HG03135 (cell line): ENCODE results near the gene RXRG.

Experiments
- ATAC-seq: cut with Tn5 transposase; IDR thresholded peaks from one replicate; pipeline ENCODE4 v1.9.1; 2021; ENCODE audit warnings: mild to moderate bottlenecking, moderate library complexity; ENCODE audit not compliant: unreplicated experiment

Gene RXRG

DNA sequence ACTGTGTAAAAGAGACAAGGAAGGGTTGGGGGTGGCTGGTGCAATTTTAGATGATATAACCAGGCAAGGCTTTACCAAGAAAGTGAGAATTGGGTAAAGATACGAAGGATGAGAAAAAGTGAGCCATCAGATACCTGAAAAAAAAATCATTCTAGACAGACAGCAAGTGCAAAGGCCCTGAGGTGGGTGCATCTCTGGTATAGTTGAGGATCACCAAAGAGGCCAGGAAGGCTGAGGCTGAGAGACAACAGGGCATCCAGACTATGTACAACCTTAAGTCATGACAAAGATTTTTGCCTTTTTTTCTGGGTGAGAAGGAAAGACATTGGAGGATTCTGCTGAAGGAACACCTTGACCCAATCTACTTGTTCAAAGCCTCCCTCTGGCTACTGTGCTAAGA, 29.9 kb downstream of the RXRG start:
- ATAC-seq, result no peak

DNA sequence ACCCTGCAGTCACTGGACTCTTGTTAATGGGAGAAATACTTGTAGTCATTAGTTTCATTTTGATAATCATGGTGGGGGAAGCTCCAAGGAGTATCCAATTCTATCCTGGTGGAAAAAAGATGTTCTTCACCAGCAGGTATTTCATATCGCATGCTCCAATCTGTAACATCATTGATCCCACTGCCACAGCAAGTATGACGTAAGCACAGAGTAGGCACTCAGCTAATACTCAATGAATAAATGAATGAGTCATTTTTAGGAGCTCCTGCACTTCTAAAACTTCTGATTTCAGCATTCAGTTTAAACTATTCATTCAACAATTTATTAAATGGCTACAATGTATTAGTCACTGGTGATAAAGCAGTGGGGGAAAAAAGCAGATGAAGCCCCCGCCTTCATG, 30.3 kb downstream of the RXRG start:
- no peak for ATAC-seq

DNA sequence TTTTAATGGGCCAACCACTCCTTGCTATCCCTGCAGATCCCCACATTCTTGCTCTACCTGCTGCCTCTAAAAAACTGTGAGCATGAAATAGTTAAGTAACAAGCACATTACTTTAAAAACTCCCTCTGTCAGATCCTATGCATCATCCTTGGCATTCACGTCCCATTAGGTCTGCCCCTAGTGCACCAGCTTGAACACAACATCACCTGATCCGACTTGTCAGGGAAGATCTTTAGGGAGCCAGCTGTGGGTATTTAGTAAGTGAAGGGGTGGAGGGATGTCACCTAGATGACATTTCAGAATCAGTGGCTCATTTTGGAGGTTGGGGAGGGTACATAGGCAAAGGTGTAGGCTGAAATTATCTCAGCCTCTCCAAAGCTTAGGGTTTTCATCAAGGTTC, 33.5 kb downstream of the RXRG start:
- no peak for ATAC-seq

DNA sequence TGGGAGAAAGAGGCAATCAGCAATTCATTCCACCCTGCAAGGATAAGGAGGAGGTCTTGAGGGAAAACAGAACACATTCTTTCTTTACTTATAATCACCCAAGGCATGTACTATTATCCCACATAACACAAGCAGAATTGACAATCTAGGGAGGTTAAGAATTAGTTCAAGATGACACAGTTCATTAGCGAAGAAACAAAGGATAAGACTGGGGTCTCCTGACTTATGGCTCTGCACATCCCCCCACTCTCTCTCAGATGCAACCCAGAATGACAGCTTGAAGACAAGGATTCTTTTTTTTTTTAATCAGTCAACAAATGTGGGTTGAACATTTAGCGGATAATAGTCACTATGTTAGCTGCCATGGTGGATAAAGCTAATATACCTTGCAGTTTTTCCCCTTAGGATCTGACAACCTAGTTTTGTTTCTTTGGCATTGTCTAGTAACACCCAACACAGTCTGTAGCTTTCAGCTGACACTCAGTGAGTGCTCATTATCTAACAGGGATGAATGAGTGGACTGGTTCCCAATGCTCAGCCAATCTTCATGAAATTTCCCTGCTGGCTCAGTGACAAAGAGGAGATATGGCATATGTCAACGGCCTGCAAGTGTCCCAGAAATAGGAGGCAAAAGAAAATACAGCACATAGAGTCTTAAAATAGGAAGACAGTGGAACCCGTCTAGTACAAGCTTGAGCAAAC, 35.1 kb downstream of the RXRG start:
- no peak for ATAC-seq

DNA sequence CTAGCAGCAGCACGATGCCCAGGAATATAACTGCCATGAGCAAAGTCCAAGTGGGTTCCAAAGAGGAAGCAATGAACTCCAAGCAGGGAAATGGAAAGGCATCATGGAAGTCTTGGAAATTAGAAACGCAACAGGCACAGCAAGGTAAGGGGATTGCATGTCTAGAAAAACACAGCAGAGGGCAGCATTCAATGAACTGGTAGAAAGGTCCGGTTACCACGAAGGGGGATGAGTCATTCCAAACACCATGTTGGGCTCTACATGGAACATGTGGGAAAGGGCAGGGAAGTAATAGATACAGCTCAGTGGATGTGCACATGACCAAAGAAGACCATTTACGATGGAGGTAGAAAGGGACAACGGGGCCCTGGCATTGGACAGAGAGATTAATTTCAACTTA, 36.4 kb downstream of the RXRG start:
- ATAC-seq, result no peak

DNA sequence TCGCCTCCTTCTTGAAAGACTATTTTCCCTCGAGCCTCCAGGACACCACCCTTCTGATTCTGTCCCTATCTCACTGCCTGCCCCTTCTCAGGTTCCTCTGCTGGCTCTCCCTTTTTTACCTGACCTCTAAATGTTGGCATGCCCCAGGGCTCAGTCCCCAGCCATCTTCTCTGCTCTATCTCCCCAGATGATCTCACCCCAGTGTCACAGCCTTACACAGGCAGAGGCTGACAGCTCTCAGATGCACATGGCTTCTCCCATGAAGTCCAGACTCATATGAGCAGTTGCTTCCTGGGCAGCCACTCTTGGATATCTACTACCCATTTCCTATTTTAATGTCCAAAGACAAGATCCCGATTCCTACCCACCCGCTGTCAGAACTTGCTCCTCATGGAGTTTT, 37.5 kb downstream of the RXRG start:
- no peak for ATAC-seq

DNA sequence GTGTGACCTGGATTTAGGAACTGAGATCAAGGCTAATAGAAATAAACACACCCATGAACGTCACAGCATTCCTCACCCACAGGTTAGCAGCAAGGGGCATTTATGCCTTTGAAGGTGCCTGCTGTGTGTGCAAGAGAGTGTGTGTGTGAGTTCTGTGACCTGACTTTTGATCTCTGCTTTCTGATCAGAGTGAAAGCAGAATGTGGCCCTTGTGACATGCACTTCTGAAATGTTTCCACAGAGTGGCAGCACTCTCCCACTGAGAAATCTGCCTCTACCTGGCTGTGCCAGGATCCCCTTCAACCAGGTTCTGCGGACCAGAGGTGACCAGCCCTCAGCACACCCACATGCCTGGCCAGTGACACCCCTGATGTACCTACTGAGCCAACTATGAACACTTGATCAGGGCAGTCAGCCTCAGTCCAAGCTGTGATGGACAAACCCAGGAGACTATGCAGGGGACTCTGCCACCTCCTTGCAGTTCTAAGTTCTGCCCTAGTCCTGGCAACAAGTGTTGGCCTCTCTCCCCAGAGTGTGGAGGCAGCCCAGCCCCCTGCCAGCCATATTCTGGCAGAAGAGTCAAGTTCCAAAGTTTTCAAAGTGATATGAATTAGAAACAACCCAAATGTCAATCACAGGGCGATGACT, 41.0 kb downstream of the RXRG start:
- no peak for ATAC-seq

DNA sequence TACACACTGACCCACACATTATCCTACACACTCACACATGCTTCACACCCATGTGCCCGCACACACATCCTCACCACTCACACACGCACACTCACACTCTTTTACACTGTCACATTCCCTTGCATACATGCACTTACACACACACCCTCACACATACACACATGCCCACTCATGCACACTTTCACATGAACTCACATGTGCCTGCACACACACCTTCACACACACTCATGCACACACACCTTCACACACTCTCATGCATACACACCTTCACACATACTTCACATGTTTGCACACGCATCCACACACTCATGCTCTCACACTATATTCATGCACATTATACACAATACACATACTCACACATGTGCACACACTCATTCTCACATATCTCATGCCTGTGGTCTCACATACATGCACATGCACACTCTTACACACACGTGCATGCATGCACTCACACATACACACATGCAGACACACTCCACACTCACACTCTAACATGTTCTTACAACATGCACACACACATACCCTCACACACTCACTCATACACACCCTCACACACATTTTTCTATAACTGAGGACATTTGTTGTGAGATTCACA, 42.3 kb downstream of the RXRG start:
- ATAC-seq, result no peak

DNA sequence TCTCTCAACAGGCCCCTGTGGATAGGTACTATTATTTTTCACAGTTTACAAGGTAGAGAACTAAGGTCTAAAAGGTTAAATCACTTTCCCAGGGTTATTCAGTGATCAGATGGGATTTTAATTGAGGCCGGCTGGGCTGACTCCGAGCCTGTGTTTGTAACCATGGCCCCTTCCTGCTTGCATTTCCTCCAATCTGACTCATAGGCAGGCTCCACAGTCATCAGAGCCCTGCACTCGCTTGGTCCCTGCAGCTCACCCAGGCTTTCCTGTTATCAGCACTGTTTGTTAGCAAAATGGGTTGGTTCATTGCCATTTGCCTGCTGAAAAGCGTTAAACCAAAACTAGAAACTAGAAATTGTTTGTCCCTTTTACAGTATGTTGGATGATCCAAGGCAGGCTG, 47.0 kb downstream of the RXRG start:
- no peak for ATAC-seq

DNA sequence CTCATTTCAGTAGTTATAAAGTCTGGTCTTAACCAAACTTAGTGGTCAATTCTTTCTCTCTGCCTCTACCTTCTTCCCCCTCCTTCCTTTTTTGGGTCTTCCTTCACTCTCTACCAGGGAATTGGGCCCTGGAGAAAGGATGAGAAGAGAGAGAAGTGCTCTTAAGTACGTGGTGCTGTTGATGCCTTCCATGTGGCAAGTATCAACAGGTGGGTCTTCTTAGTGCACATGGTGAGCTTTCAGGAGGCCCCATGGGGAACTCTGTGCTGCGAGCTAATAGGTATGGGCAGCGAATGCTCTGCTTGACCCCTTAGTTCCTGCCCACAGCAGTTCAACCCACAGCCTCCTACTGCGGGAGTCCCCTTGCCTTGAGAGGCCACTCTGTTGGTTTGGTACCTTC, 49.0 kb downstream of the RXRG start:
- ATAC-seq, result no peak

DNA sequence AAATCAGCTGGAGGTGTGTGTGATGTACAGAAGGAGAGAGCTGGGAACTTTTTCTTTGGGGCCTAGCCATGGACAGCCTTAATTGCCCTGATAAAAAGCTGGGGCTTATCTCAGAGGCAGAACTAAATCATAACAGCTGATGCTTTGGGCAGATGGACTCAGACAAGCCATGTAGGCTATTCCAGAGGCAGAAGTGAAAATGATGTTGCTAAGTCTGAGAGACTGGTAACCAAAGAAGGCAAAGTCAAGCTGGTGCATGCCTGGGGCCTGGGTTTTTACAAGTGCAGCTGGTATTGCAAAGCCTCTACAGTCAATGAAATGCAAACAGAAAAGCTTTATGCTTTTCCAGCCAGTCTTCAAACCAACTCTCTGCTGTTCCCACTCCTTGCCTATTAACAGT, 49.4 kb downstream of the RXRG start:
- ATAC-seq, result no peak

DNA sequence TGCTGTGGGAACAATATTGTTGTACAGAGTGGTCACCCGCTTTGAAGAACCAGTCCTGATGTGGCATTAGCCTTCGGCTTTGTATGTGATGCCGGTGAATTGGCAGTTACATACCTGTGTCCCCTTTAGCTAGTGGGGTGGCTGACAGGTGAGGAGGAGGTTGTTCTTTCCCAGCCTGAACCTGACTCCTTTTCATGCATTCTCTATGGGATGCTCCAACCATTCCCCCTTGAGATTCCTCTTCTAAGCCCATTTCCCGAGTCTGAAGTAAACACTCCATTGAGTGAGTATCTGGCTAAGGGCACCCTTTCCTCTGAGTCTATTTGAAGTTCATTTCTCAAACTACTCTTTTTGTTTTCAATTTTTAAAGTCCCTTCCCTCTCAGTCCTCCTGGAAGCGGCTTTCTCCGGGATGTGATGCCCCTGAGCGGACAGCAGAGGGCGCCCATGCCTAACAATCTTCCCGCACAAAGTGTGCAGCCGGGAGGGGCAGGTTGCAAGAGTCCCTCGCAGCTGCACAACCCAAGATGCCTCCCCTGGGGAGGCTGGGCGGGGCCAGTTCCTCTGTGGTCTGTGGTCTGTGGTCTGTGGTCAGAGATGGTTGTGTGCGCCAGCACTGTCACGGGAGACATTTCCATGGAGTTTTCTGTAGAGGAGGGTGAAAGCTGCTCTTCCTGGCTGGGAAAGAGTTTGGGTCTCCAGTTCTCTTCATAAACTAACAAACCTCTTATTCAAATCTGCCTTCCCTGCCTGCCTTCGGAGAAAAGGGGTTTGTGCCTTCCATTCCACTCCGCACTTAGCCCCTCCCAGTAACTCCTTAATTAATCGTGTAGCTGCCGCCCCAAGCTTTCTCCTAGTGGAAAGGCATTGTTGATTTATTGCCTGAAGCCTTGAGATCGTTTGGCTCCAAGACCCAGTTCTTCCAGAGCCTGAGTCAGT, 52.0 kb downstream of the RXRG start:
- ATAC-seq, result peak; percentile 99

DNA sequence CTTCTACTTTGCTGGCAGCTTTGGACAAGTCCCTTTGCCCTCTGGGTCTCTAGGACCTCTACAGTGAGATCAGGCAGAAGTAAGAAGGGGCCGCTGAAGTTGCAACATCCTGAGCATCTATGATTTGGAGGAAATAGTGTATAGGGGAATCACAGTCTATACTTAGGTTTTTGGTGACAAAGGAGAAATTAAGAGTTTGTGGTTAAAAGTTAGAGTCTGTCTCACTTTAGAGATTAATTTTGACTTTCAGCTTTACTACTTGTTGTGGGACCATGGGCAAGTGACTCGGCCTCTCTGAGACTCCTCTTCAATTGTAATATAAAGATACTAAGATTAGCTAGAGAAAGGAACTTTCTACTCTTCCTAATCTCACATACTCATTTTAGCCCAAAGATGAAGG, 55.3 kb downstream of the RXRG start:
- ATAC-seq, result no peak

DNA sequence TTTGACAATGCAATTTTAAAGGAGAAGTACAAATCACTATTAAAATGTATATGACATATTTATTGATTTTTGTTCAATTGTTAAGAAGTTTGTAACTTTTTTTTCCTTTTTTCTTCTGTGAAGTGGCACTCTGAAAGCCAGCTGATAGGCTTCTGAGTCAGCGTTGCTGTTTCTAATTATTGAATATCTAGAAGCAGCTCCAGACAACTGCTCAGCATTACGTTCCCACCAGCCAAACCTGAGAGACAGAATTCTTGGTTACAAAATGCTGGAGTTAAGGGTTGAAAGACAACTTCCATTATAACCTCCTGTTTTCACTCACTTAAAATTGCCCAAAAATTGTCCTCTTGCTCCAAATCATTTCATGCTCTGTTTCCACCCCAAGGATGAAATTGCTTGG, 57.0 kb downstream of the RXRG start:
- ATAC-seq, result no peak

DNA sequence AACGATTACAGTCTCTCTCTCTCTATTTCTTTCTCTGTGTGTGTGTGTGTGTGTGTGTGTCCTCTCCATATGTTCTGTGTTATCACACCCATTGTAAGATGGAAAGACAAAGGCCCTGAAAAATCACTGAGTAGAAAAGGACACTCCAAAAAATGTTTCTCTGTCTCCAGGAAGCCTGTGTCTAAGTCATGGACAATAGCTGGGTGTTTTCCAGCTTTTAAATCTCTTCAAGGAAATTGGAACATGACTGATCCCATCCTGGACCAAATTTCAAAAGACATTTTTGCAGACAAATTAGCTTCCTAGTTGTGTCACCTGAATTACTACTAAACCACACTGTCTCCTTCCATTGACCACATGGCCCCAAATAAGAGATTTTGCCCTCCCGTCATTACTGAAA, 57.4 kb downstream of the RXRG start:
- ATAC-seq, result no peak

DNA sequence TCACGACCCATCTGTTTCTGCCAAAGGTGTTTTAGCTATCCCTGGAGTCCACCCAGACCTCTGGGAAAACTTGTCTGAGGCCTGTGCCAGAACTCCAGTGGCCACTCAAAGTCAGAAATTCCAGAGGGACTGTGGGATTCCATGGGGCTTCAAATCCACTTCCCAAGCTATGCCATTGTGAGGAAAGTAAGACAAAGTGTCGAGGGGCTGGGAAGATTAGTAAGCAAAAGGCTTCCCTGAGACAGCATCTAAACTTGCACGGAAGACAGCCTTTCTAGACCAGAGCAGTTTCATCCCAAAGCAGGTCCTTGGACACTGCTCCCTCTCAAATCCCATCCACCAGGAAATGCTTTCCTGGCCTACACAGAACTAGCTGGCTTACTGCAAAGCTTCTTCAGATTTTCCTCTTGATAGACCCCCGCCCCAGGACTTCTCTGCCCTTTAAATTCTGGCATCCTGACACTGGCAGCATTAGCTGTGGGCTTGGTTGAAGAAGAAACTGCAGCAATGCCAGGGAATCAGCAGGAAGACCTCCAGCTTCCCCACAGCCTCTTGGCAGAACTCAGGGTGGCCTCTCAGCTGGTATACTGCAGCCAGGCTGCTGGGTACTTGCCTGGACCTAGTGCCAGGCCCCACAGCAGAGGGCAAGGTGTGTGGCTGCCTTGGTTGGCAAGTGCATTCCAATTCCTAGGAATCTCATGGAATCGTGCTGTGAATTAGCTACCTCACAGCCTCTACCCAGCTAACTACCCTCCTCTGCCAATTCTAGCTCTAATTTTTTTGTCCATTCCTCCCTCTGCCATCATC, 61.1 kb downstream of the RXRG start:
- ATAC-seq, result no peak

DNA sequence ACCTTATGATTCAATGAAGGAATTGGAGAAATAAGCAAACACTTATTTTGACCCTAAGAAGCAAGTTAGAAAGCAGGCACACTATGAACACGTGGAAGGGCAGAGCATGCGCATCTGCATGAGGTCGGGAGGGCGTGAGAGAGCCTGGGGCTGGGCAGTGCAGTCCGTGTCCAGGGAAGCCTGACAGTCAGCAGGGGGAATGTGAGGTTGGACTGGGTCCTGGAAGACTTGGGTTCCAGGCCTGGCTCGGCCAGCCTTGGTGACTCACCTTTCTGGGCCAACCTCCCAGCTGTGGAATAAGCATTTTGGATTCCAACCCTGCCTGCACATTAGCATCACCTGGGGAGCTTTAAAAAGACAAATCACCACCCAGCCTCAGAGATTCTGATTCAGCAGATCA, 61.9 kb downstream of the RXRG start:
- no peak for ATAC-seq

DNA sequence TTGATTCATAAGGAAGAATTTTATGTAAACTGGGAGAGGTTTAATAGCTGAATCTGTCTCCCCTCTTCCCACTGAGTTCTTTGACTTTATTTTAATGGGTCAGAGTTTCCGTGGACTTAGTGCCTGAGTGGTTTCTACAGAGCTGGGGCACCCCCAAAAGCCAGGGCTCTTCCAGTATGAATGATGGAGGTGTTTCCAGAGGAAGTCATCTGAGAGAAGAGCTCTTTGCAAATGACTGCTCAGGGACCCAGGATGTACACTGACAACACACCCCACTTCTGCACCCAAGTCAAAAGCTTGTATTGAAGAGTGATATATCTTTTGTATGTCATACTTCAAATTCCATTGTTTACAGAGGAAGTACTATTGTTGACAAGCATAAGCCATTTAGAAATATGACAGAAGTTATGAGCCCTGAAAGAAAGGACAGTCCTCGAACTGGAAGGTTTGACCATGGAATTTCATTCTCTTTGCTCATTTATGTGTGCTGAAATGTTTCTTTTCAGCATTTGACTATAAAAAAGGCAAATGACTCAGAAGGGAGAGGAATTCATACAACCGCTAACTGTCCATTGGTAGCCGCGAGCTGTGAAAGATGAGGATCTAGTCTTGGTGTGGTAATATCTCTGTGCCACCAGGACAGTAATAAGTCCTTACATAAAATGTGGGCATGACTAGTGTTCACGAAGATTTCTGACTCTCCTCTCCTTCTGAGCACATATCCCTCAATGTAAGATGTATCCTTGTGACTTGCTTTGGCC, 63.0 kb downstream of the RXRG start:
- ATAC-seq, result no peak

DNA sequence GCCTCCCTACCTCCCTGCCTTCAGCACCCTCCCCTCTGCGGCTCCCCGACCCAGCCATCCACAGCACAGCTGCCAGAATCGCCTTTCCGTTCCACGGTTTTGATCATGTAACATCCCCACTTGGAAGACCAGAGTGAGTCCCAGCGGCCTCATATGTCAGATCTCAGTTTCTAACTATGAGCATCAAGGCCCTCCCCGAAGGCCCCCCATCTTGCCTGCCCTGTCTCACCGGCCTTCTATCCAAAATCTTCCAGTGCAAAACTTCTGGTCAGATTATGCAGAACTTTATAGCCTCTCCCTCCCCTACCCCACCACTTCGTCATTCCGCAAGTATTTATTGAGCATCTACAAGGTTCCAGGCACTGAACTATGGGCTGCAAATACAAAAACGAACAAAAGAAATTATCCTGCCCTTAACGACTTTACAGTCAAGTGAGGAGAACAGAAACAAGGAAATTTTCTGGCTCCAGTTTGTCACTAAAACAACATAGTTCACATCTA, 68.1 kb downstream of the RXRG start:
- no peak for ATAC-seq
